IPS DF 4.7 (cell line): ENCODE measurements around the gene SLC7A4.
"Not testable (repeated sequence)": the region's sequence is repeated elsewhere in the genome, so short reads cannot be mapped to it uniquely, and the experiment has no call there.

Experiments used
- DNase-seq: peaks from one replicate; pipeline ENCODE4 v3.0.0-alpha.2; 2013; ENCODE audit warnings: low spot score; ENCODE audit errors: extremely low read depth

SLC7A4 gene

GRCh38 chr22:21043860-21044535, 11.6 kb upstream of the SLC7A4 start:
- no peak for DNase-seq

- DNase-seq, result no peak
Observed at GRCh38 chr22:21042978-21043859, 10.9 kb upstream of the SLC7A4 start.

GRCh38 chr22:21041937-21042336, 9.6 kb upstream of the SLC7A4 start:
- DNase-seq, result no peak

- DNase-seq, result not testable (repeated sequence)
Observed at GRCh38 chr22:21039158-21039557, 6.8 kb upstream of the SLC7A4 start.

- no peak for DNase-seq
Observed at GRCh38 chr22:21038405-21038804, 6.0 kb upstream of the SLC7A4 start.

- DNase-seq, result no peak
Observed at GRCh38 chr22:21034989-21035388, 2.6 kb upstream of the SLC7A4 start.

GRCh38 chr22:21033895-21034294, 1.5 kb upstream of the SLC7A4 start:
- no peak for DNase-seq

- DNase-seq, result no peak
Observed at GRCh38 chr22:21032868-21033688, 717 bp upstream of the SLC7A4 start.

- DNase-seq, result no peak
Observed at GRCh38 chr22:21031545-21032036, 770 bp downstream of the SLC7A4 start.

- DNase-seq, result no peak
Observed at GRCh38 chr22:21030621-21031544, 1.5 kb downstream of the SLC7A4 start.

- DNase-seq, result no peak
Observed at GRCh38 chr22:21030032-21030431, 2.3 kb downstream of the SLC7A4 start.

GRCh38 chr22:21029486-21030025, 2.8 kb downstream of the SLC7A4 start:
- DNase-seq, result no peak

GRCh38 chr22:21028277-21029251, 3.8 kb downstream of the SLC7A4 start:
- DNase-seq, result no peak

GRCh38 chr22:21026783-21027692, 5.3 kb downstream of the SLC7A4 start:
- DNase-seq, result no peak

- DNase-seq, result no peak
Observed at GRCh38 chr22:21025763-21026755, 6.3 kb downstream of the SLC7A4 start.

GRCh38 chr22:21025266-21025665, 7.1 kb downstream of the SLC7A4 start:
- DNase-seq, result no peak
